Measurements from ENCODE around the gene ZYX. TPM values are rescaled to one million over a fixed set of nuclear protein-coding genes. Genes with fewer than 3 reads are reported as not detected.

The ZYX gene
- total RNA-seq, 1 donor, result 100 TPM

GRCh38 chr7:143361552-143362130 is 19.5 kb upstream of the ZYX start:
- no peak for DNase-seq (ENCODE audit: low read depth in 2 of 3, low spot score in 2 of 3)

DNA sequence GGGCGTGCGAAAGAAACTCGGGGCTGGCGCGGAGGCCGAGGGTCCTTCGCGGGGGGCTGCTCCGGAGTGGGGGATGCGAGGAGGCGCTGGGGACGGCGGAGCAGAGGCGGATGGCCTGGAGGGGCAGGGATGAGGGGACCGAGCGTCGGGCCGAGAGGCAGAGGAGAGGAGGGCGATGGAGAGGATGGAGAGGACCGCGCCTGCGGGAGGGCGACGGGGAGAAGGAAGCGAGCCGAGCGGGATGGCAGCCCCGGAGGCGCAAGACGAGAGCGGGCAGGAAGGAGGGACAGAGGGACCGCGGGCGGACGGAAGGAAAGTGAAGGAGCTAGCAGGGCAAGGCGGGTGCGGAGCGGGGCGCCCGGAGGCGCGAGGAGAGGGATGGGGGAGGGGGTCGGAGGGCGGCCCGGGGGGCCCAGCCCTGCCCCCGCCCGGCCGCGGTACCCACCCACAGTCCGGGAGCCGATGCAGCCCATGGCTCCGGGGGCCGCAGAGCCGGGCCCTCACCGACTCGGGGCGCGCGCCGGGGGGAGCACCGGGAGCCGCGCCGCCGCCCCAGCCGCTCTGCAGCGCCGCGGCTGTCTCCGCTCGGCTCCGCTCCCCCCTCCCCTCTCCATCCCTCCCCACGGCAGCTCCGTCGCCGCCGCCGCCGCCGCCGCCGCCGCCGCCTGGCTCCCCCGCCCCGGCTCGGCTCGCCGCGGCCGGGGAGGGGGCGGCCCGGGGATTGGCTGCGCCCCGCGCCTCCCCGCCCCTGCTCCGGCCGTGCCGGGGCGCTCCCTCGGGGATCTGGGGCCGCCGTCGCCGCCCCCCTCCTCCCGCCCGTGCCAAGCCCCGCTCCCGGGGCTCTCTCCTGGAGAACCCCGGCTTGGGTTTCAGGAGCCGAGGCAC is 18.8 kb upstream of the ZYX start, which contains the start of gene FAM131B:
Gene FAM131B (minus strand): TSS at position 583 of the 885 bp plus-strand sequence. CDS start 110 bp downstream, at position 473.
- DNase-seq (ENCODE audit: low read depth in 2 of 3, low spot score in 2 of 3), result no peak

GRCh38 chr7:143363016-143363937 is 17.9 kb upstream of the ZYX start:
- no peak for DNase-seq (ENCODE audit: low read depth in 2 of 3, low spot score in 2 of 3)

DNA sequence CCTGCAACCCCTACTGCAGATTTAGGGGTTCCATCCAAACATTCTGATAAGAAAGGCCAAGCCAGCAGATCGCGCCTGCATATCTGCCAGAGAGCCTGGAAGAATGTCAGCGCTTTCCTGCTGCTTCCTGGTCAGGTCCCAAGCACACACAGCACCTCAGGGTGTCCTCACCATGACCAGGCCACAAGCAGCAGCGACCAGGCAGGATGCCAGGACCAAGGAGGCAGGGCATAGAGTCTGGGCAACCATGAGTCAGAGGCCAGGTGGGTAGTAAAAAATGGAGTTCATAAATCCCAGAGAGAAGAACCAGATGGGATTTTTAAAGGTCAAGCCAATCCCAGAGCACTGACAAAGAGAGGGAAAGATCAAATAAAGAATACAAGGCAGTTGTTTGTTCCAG is 13.2 kb upstream of the ZYX start:
- DNase-seq (ENCODE audit: low read depth in 2 of 3, low spot score in 2 of 3), result no peak

DNA sequence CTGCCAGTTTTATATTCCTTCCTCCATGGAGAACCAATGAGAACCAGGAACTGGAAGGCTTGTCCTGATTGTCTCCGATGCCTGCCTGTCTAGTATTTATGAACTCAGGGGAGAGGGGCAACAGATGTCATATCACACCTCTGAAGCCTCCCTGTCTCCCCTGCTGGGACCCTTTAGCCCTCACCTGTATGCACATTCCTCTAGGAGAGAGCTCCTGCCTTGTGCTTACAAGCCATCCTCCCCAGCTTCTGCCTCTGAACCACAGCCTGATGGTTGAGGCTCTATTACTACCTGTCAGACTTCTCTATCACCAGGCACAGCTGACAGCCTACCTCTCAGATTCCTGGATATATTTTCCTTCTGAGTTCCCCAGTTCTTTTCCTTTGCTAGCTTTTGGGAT is 12.8 kb upstream of the ZYX start:
- no peak for DNase-seq (ENCODE audit: low read depth in 2 of 3, low spot score in 2 of 3)

DNA sequence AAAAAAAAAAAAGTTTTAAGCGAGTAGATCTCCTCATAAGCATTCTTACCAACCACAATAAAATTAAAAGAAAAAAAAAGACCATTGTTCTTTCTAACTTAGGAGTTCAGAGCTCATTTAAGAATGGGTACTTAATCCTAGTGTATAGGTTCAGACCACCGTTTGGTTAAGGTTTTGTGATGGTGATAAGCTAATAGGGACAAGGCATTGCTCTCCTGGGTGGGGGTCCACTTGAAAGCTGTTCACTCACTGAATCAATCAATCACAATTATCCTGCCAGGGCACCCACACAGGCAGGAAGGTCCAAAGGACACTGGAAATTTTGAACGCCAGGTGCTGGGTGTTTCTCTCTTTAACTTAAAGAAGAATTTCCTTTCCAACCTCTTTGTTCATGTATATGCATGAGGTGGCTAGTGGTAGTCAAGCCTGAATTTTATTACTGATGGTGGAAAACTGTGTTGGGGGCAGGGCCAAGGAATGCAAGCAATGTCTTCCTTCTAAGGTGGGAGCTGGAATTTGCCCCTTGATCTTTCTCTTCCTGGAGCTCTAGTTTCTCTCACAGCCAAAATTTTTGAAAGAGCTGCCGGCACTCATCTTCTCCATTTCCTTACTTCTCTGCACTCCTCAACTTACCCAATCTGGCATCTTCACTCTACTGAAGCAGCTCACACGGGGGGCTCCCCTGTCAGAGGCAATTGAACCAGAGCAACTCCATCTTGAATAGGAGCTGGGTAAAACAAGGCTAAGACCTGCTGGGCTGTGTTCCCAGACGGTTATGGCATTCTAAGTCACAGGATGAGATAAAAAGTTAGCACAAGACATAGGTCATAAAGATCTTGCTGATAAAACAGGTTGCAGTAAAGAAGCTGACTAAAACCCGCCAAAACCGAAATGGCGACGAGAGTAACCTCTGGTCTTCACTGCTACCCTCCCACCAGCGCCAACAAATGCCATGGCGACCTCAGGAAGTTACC is 11.2 kb upstream of the ZYX start:
- no peak for DNase-seq (ENCODE audit: low read depth in 2 of 3, low spot score in 2 of 3)

DNA sequence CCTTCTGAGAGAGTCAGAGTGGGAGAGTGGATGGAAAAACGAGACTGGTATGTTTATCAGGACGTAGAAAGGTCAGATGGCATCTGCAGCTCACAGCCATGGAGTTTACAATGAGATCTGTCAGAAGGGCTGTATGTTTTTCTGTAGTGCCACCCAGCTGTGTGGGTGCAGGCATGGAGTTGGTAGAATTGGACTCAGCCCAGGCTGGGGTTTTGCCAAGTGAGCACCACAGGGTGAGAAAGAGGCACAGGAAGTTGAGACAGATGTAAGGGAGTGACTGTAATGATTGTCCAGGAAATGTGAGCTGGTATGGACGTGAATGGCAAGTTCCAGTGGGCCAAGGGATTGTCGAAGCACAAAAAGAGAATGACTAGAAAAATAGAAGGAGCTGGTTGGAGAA is 9.1 kb upstream of the ZYX start:
- DNase-seq (ENCODE audit: low read depth in 2 of 3, low spot score in 2 of 3), result peak in 2 of 3 donors; percentile 69 to 92

- no peak for DNase-seq (ENCODE audit: low read depth in 2 of 3, low spot score in 2 of 3)
These were observed 7.8 kb upstream of the ZYX start for GRCh38 chr7:143373255-143373794.

GRCh38 chr7:143374561-143374960 is 6.6 kb upstream of the ZYX start:
- peak in 1 of 3 donors; percentile 40 for DNase-seq (ENCODE audit: low read depth in 2 of 3, low spot score in 2 of 3)

GRCh38 chr7:143375298-143376034 is 5.7 kb upstream of the ZYX start:
- DNase-seq (ENCODE audit: low read depth in 2 of 3, low spot score in 2 of 3), result peak in 2 of 3 donors; percentile 81 to 84

DNA sequence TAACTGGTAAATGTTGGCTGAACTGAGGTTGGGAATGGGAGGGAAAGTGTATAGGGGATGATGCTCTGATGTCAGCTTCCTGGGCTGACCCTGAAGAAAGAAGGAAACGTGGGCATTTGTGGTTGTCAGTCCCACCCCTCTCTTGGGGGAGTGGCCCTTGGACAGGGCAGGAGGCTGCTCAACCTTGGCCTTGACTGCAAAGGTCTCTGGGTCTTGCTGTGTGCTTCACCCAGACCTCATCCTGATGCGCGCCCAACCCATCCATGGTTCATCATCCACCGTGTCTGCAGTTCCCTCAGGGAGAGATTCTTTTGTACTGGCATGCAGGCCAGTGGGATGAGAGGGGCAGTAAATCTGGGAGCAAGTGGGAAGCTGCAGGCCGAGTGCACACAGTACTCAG is 4.7 kb upstream of the ZYX start:
- no peak for DNase-seq (ENCODE audit: low read depth in 2 of 3, low spot score in 2 of 3)

DNA sequence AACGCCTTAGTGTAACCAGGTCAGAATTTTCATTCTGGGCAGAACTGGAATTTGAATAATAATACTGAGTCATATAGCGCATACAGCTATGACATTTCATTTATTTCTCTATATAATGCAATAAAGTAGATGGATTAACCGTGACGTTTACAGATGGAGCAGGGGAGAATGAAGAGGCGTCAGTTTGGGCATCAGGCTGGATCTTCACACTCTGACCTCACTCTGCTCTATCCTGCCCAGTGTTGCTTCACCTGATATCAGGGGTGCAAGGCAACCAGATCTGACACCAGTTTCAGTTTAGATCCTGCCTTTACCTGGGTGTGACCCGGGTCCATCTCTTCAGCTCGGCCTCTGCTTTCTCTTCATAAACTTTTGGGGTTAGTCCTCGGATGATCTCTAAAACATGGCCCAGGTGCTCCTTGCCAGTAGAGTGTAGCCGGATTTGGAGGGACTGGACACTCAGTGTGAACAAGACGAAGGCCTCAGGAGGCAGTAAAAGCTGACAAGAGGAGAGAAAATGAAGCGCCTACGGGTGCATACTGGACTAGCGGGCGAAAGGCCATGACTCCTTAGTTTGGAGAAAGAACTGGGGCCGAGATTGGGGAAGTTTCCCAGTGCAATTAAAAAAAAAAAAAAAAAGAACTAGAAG is 1.4 kb upstream of the ZYX start:
- DNase-seq (ENCODE audit: low read depth in 2 of 3, low spot score in 2 of 3), result no peak

GRCh38 chr7:143380260-143380645 is 892 bp upstream of the ZYX start:
- DNase-seq (ENCODE audit: low read depth in 2 of 3, low spot score in 2 of 3), result peak; percentile 79 to 96 (median 91)

GRCh38 chr7:143381427-143382125 is 431 bp downstream of the ZYX start:
- DNase-seq (ENCODE audit: low read depth in 2 of 3, low spot score in 2 of 3), result no peak

GRCh38 chr7:143382126-143382790 is 1.1 kb downstream of the ZYX start:
- DNase-seq (ENCODE audit: low read depth in 2 of 3, low spot score in 2 of 3), result no peak

DNA sequence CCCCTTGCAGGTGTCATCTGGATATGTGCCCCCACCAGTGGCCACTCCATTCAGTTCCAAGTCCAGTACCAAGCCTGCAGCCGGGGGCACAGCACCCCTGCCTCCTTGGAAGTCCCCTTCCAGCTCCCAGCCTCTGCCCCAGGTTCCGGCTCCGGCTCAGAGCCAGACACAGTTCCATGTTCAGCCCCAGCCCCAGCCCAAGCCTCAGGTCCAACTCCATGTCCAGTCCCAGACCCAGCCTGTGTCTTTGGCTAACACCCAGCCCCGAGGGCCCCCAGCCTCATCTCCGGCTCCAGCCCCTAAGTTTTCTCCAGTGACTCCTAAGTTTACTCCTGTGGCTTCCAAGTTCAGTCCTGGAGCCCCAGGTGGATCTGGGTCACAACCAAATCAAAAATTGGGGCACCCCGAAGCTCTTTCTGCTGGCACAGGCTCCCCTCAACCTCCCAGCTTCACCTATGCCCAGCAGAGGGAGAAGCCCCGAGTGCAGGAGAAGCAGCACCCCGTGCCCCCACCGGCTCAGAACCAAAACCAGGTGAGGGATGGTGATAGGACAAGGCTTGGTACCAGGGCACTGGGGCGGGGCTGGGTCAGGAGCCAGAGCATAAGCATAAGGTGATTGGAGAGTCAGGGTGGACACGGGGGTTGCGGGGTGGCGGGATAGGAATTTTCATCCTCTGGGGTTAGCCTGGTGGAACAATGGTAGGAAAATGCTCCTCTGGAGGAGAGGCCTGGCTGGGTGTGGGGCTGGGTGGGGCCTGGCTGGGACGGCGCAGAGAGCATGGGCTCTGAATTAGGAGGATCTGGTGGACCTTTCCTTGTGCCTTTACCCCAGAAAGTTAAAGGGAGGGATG is 1.9 kb downstream of the ZYX start:
- DNase-seq (ENCODE audit: low read depth in 2 of 3, low spot score in 2 of 3), result no peak

- DNase-seq (ENCODE audit: low read depth in 2 of 3, low spot score in 2 of 3), result no peak
These were observed 2.5 kb downstream of the ZYX start for GRCh38 chr7:143383642-143383957.

Measured in hematopoietic multipotent progenitor cell (in vitro differentiated cells).